ENCODE data around the gene PLSCR4.

DNA sequence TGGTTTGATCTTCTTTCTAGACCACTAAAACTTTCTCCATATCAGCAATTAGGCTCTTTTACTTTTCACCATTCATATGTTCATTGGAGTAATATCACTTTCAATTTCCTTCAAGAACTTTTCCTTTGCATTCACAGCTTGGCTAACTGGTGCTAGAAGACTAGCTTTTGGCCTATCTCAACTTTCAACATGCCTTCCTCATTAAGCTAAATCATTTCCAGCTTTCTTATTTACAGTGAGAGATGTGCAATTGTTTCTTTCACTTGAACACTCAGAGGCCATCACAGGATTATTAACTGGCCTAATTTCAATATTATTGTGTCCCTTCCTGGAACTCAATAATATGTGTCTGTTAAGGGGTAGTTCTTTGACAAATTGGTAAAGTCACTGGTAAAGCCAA lies 47.1 kb downstream of the PLSCR4 start:
- TF ChIP-seq POLR2AphosphoS5 (IDR thresholded peaks at IDR 0.05): no peak
- no peak for TF ChIP-seq POLR2A (IDR thresholded peaks at IDR 0.05)

Data from gastroesophageal sphincter (tissue), 2 donors.